ENCODE measurements around the gene EEF1A1. TPM values are rescaled to one million over a fixed set of nuclear protein-coding genes. Genes with fewer than 3 reads are reported as not detected.
"Not testable (repeated sequence)": the region's sequence is repeated elsewhere in the genome, so short reads cannot be mapped to it uniquely, and the experiment has no call there.

EEF1A1 gene
- polyA plus RNA-seq, 1 of the 3 experiments (the other 2 are of a cell fraction): 10,787 TPM

- no peak overlapping the region for H3K4me3 ChIP-seq (ENCODE audit: low read depth in 2 of 2, low read length in 1 of 2)
- ChIA-PET CTCF (interaction anchor here (0.7 kb wide), 1 partner anchor 10 kb away, joined by 3 read pairs; no protein-coding TSS in a partner anchor), POLR2A (interaction anchor here (0.8 kb wide), 1 partner anchor 23 kb away, joined by 3 read pairs; no protein-coding TSS in a partner anchor)
- H3K9me3 ChIP-seq: no peaks in the 10 kb centered on the region
- no peaks in the 10 kb centered on the region for H3K27me3 ChIP-seq (ENCODE audit: insufficient read depth)
- no peaks in the 10 kb centered on the region for H3K4me1 ChIP-seq (ENCODE audit: control insufficient read depth in 1 of 2, insufficient read depth in 2 of 2, low read depth in 1 of 2, low read length in 1 of 2)
- WGBS (ENCODE audit: low lambda C conversion rate): 85% methylated on average over 5 of the region's 5 CpGs
- H3K79me2 ChIP-seq (ENCODE audit: insufficient read depth): no peaks in the 10 kb centered on the region
- DNase-seq: no peak
- H3K4me2 ChIP-seq: no peak overlapping the region
- no peaks in the 10 kb centered on the region for H4K20me1 ChIP-seq (ENCODE audit: insufficient read depth)
- no peaks in the 10 kb centered on the region for H3K36me3 ChIP-seq (replicated peaks in 1 of 2; ENCODE audit: control insufficient read depth in 1 of 2, insufficient read depth in 2 of 2, low read length in 1 of 2)
- no peaks in the 10 kb centered on the region for H3F3A ChIP-seq (replicated peaks; ENCODE audit: insufficient read depth)
- H2AFZ ChIP-seq (ENCODE audit: low read depth): no peak overlapping the region
- TF ChIP-seq IRF3 (IDR thresholded peaks at IDR 0.05; ENCODE audit: low read depth, low read length) (no peak), ZBTB33 (IDR thresholded peaks at IDR 0.05; ENCODE audit: borderline replicate concordance, low read depth) (no peak), FOXJ3 (CRISPR knock-in tag; IDR thresholded peaks at IDR 0.05) (no peak), RFX5 (IDR thresholded peaks at IDR 0.05; ENCODE audit: low read length) (no peak)
- no peak overlapping the region for H3K27ac ChIP-seq (ENCODE audit: low read depth in 2 of 2, low read length in 1 of 2)
- no peak overlapping the region for H3K9ac ChIP-seq
- H3K9me2 ChIP-seq: no peaks in the 10 kb centered on the region
Measured at GRCh38 chr6:73542891-73543290, 22.1 kb upstream of the EEF1A1 start.

DNA sequence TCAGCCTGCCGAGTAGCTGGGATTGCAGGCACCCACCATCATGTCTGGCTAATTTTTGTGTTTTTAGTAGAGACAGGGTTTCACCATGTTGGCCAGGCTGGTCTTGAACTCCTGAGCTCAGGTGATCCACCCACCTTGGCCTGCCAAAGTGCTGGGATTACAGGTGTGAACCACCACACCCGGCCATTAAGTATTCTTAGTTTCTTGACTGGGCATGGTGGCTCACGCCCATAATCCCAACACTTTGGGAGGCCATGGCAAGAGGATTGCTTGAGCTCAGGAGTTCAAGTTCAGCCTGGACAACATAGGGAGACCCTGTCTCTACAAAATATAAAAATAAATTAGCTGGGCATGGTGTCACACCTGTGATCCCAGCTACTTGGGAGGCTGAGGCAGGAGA lies 21.6 kb upstream of the EEF1A1 start:
- 81% methylated on average over 3 of the region's 3 CpGs for WGBS (ENCODE audit: low lambda C conversion rate)
- H3K9ac ChIP-seq; H3F3A ChIP-seq (replicated peaks; ENCODE audit: insufficient read depth); H3K9me3 ChIP-seq; H3K36me3 ChIP-seq (replicated peaks in 1 of 2; ENCODE audit: control insufficient read depth in 1 of 2, insufficient read depth in 2 of 2, low read length in 1 of 2); DNase-seq; H3K27ac ChIP-seq (ENCODE audit: low read depth in 2 of 2, low read length in 1 of 2); H3K79me2 ChIP-seq (ENCODE audit: insufficient read depth); H3K4me2 ChIP-seq; H3K9me2 ChIP-seq; CTCF ChIA-PET; H2AFZ ChIP-seq (ENCODE audit: low read depth); H4K20me1 ChIP-seq (ENCODE audit: insufficient read depth); H3K4me1 ChIP-seq (ENCODE audit: control insufficient read depth in 1 of 2, insufficient read depth in 2 of 2, low read depth in 1 of 2, low read length in 1 of 2); H3K27me3 ChIP-seq (ENCODE audit: insufficient read depth); H3K4me3 ChIP-seq (ENCODE audit: low read depth in 2 of 2, low read length in 1 of 2): not testable (repeated sequence)
- POLR2A ChIA-PET: interaction anchor here (0.8 to 0.9 kb wide), 2 partner anchors 21 to 22 kb away, joined by 3 read pairs; no protein-coding TSS in a partner anchor

- no peaks in the 10 kb centered on the region for H3K27me3 ChIP-seq (ENCODE audit: insufficient read depth)
- TF ChIP-seq IRF3 (IDR thresholded peaks at IDR 0.05; ENCODE audit: low read depth, low read length) (no peak), CHD2 (IDR thresholded peaks at IDR 0.05; ENCODE audit: low read length, partially characterized antibody) (no peak), EZH2phosphoT487 (IDR thresholded peaks at IDR 0.05; ENCODE audit: borderline replicate concordance, low read depth) (no peak), NRF1 (IDR thresholded peaks at IDR 0.05; ENCODE audit: low read depth, low read length) (no peak), RFX5 (IDR thresholded peaks at IDR 0.05; ENCODE audit: low read length) (no peak), MEF2A (IDR thresholded peaks at IDR 0.05; ENCODE audit: borderline replicate concordance, low read depth) (no peak)
- TF ChIP-seq, protein P1, sequence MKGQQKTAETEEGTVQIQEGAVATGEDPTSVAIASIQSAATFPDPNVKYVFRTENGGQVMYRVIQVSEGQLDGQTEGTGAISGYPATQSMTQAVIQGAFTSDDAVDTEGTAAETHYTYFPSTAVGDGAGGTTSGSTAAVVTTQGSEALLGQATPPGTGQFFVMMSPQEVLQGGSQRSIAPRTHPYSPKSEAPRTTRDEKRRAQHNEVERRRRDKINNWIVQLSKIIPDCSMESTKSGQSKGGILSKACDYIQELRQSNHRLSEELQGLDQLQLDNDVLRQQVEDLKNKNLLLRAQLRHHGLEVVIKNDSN (IDR thresholded peaks at IDR 0.05; ENCODE audit: borderline replicate concordance, low read depth): no peak
- TF ChIP-seq, protein P2, sequence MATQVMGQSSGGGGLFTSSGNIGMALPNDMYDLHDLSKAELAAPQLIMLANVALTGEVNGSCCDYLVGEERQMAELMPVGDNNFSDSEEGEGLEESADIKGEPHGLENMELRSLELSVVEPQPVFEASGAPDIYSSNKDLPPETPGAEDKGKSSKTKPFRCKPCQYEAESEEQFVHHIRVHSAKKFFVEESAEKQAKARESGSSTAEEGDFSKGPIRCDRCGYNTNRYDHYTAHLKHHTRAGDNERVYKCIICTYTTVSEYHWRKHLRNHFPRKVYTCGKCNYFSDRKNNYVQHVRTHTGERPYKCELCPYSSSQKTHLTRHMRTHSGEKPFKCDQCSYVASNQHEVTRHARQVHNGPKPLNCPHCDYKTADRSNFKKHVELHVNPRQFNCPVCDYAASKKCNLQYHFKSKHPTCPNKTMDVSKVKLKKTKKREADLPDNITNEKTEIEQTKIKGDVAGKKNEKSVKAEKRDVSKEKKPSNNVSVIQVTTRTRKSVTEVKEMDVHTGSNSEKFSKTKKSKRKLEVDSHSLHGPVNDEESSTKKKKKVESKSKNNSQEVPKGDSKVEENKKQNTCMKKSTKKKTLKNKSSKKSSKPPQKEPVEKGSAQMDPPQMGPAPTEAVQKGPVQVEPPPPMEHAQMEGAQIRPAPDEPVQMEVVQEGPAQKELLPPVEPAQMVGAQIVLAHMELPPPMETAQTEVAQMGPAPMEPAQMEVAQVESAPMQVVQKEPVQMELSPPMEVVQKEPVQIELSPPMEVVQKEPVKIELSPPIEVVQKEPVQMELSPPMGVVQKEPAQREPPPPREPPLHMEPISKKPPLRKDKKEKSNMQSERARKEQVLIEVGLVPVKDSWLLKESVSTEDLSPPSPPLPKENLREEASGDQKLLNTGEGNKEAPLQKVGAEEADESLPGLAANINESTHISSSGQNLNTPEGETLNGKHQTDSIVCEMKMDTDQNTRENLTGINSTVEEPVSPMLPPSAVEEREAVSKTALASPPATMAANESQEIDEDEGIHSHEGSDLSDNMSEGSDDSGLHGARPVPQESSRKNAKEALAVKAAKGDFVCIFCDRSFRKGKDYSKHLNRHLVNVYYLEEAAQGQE (IDR thresholded peaks at IDR 0.05; ENCODE audit: low read depth, low read length): no peak
Measured at GRCh38 chr6:73538116-73538779, 17.4 kb upstream of the EEF1A1 start.

More at GRCh38 chr6:73538116-73538779, 17.4 kb upstream of the EEF1A1 start:
- Histone ChIP-seq H2AFZ (ENCODE audit: low read depth) (no peak overlapping the region), H3K9ac (no peak overlapping the region), H3K4me1 (ENCODE audit: control insufficient read depth in 1 of 2, insufficient read depth in 2 of 2, low read depth in 1 of 2, low read length in 1 of 2) (no peaks in the 10 kb centered on the region), H3K27ac (ENCODE audit: low read depth in 2 of 2, low read length in 1 of 2) (no peak overlapping the region), H3K4me3 (ENCODE audit: low read depth in 2 of 2, low read length in 1 of 2) (no peak overlapping the region), H4K20me1 (ENCODE audit: insufficient read depth) (no peaks in the 10 kb centered on the region), H3K36me3 (replicated peaks in 1 of 2; ENCODE audit: control insufficient read depth in 1 of 2, insufficient read depth in 2 of 2, low read length in 1 of 2) (no peaks in the 10 kb centered on the region), H3K9me2 (no peaks in the 10 kb centered on the region), H3F3A (replicated peaks; ENCODE audit: insufficient read depth) (no peaks in the 10 kb centered on the region), H3K4me2 (no peak overlapping the region), H3K9me3 (no peaks in the 10 kb centered on the region), H3K79me2 (ENCODE audit: insufficient read depth) (no peaks in the 10 kb centered on the region)
- 88% methylated on average over 10 of the region's 10 CpGs for WGBS (ENCODE audit: low lambda C conversion rate)
- ChIA-PET POLR2A (no interaction called here), CTCF (interaction anchor here (1.0 kb wide), 1 partner anchor 13 kb away, joined by 3 read pairs; no protein-coding TSS in a partner anchor)
- no peak for DNase-seq
